ENCODE results near the gene ABCB8.

ABCB8 gene

GRCh38 chr7:150988230-150989226, 39.7 kb upstream of the ABCB8 start:
- H3K36me3 ChIP-seq (ENCODE audit: low read depth), result no peaks in the 10 kb centered on the region
- peak; percentile 59 for TF ChIP-seq CTCF (IDR thresholded peaks at IDR 0.05; ENCODE audit: poor library complexity, severe bottlenecking)
- H3K4me1 ChIP-seq (ENCODE audit: insufficient read depth, poor library complexity, severe bottlenecking), result no peaks in the 10 kb centered on the region
- ATAC-seq (ENCODE audit: low read depth) (peak; percentile 40), DNase-seq (ENCODE audit: low spot score) (no peak)
- H3K27me3 ChIP-seq (ENCODE audit: insufficient read depth, poor library complexity, severe bottlenecking), result peaks cover 9% of the 10 kb centered on the region
- no peak overlapping the region for H3K4me3 ChIP-seq (ENCODE audit: severe bottlenecking)
- H3K27ac ChIP-seq (ENCODE audit: poor library complexity, severe bottlenecking), result no peak overlapping the region
- peaks cover 6% of the 10 kb centered on the region for H3K9me3 ChIP-seq (ENCODE audit: severe bottlenecking)

- ATAC-seq (ENCODE audit: low read depth), result no peak
- H3K27me3 ChIP-seq (ENCODE audit: insufficient read depth, poor library complexity, severe bottlenecking), result peaks cover 4% of the 10 kb centered on the region
- no peak for DNase-seq (ENCODE audit: low spot score)
These were observed 38.8 kb upstream of the ABCB8 start for GRCh38 chr7:150989456-150989855.

GRCh38 chr7:150990416-150991186, 37.6 kb upstream of the ABCB8 start, which contains the start of gene NOS3:
NOS3 (plus strand) TSS chr7:150991017; CDS start chr7:150993804, 2,787 bp downstream.
- Histone ChIP-seq H3K27me3 (ENCODE audit: insufficient read depth, poor library complexity, severe bottlenecking) (peaks cover 4% of the 10 kb centered on the region), H3K4me3 (ENCODE audit: severe bottlenecking) (no peak within 1 kb of the TSS), H3K9me3 (ENCODE audit: severe bottlenecking) (peaks cover 6% of the 10 kb centered on the region), H3K27ac (ENCODE audit: poor library complexity, severe bottlenecking) (no peak within 1 kb of the TSS), H3K4me1 (ENCODE audit: insufficient read depth, poor library complexity, severe bottlenecking) (no peaks in the 10 kb centered on the region), H3K36me3 (ENCODE audit: low read depth) (no peaks in the 10 kb centered on the region)
- TF ChIP-seq CTCF (IDR thresholded peaks at IDR 0.05; ENCODE audit: poor library complexity, severe bottlenecking), result no peak
- ATAC-seq (ENCODE audit: low read depth) (no peak), DNase-seq (ENCODE audit: low spot score) (no peak)

More at GRCh38 chr7:150989456-150989855, 38.8 kb upstream of the ABCB8 start:
- Histone ChIP-seq H3K27ac (ENCODE audit: poor library complexity, severe bottlenecking) (no peak overlapping the region), H3K36me3 (ENCODE audit: low read depth) (no peaks in the 10 kb centered on the region), H3K4me1 (ENCODE audit: insufficient read depth, poor library complexity, severe bottlenecking) (no peaks in the 10 kb centered on the region), H3K4me3 (ENCODE audit: severe bottlenecking) (no peak overlapping the region), H3K9me3 (ENCODE audit: severe bottlenecking) (peaks cover 6% of the 10 kb centered on the region)
- TF ChIP-seq CTCF (IDR thresholded peaks at IDR 0.05; ENCODE audit: poor library complexity, severe bottlenecking), result no peak

GRCh38 chr7:150992051-150992640, 36.1 kb upstream of the ABCB8 start:
- TF ChIP-seq CTCF (IDR thresholded peaks at IDR 0.05; ENCODE audit: poor library complexity, severe bottlenecking), result no peak
- Histone ChIP-seq H3K27me3 (ENCODE audit: insufficient read depth, poor library complexity, severe bottlenecking) (no peaks in the 10 kb centered on the region), H3K27ac (ENCODE audit: poor library complexity, severe bottlenecking) (no peak overlapping the region), H3K4me1 (ENCODE audit: insufficient read depth, poor library complexity, severe bottlenecking) (no peaks in the 10 kb centered on the region), H3K9me3 (ENCODE audit: severe bottlenecking) (peaks cover 6% of the 10 kb centered on the region), H3K4me3 (ENCODE audit: severe bottlenecking) (no peak overlapping the region), H3K36me3 (ENCODE audit: low read depth) (no peaks in the 10 kb centered on the region)
- no peak for ATAC-seq (ENCODE audit: low read depth)
- DNase-seq (ENCODE audit: low spot score), result no peak
